HT-29 (cell line): ENCODE results near the gene MTHFR. TPM values are rescaled to one million over a fixed set of nuclear protein-coding genes. Genes with fewer than 3 reads are reported as not detected.

ENCODE experiments used
- DNase-seq: peaks from one replicate; pipeline ENCODE4 v3.0.0-alpha.2; 2015; ENCODE audit warnings: low spot score
- total RNA-seq: library from RNA; depleted of rRNA; stranded (reverse); fragments of >200 nt; shearing (Covaris generic); gene quantifications from 2 replicates; pipeline ENCODE4 v1.2.3, GENCODE V29; 2014

MTHFR gene
- total RNA-seq, 1 experiment from 2014 or later: 25.3 TPM

GRCh38 chr1:11761285-11761684 lies 44.5 kb downstream of the MTHFR start:
- no peak for DNase-seq

GRCh38 chr1:11759791-11760190 lies 46.0 kb downstream of the MTHFR start:
- no peak for DNase-seq

GRCh38 chr1:11757047-11757446 lies 48.7 kb downstream of the MTHFR start:
- no peak for DNase-seq

- DNase-seq: no peak
These were observed 52.1 kb downstream of the MTHFR start for GRCh38 chr1:11753555-11754208.

GRCh38 chr1:11752359-11753088 lies 53.2 kb downstream of the MTHFR start:
- DNase-seq: no peak

GRCh38 chr1:11751087-11751486 lies 54.7 kb downstream of the MTHFR start:
- DNase-seq: no peak

- DNase-seq: no peak
These were observed 55.8 kb downstream of the MTHFR start for GRCh38 chr1:11749996-11750395.

GRCh38 chr1:11749203-11749689 lies 56.5 kb downstream of the MTHFR start:
- DNase-seq: peak; percentile 44

- DNase-seq: no peak
These were observed 57.2 kb downstream of the MTHFR start for GRCh38 chr1:11748294-11749202.

- no peak for DNase-seq
These were observed 58.8 kb downstream of the MTHFR start for GRCh38 chr1:11746795-11747487.

GRCh38 chr1:11746092-11746491 lies 59.7 kb downstream of the MTHFR start:
- no peak for DNase-seq

- no peak for DNase-seq
These were observed 61.5 kb downstream of the MTHFR start for GRCh38 chr1:11744287-11744686.

- DNase-seq: no peak
These were observed 63.7 kb downstream of the MTHFR start for GRCh38 chr1:11741919-11742558.

GRCh38 chr1:11741482-11741881 lies 64.3 kb downstream of the MTHFR start:
- DNase-seq: no peak

- no peak for DNase-seq
These were observed 65.2 kb downstream of the MTHFR start for GRCh38 chr1:11740258-11741192.

- no peak for DNase-seq
These were observed 67.0 kb downstream of the MTHFR start for GRCh38 chr1:11738783-11739182.

GRCh38 chr1:11738096-11738495 lies 67.7 kb downstream of the MTHFR start:
- DNase-seq: no peak

- peak; percentile 6 for DNase-seq
These were observed 68.8 kb downstream of the MTHFR start for GRCh38 chr1:11736746-11737639.
